Endothelial cell of hepatic sinusoid (primary cell): Measurements from ENCODE around the gene CA10.

Experiments used
- in situ Hi-C: cut with HindIII; loops from 2 replicates; pipeline ENCODE4 v1.10.0; 2017; ENCODE audit warnings: low sequenced_read_pairs

The CA10 gene

GRCh38 chr17:51820766-51821165 lies 337.7 kb downstream of the CA10 start:
- in situ Hi-C loops: no loop called here

- in situ Hi-C loops: no loop called here
Measured at GRCh38 chr17:51820252-51820651, 338.3 kb downstream of the CA10 start.

DNA sequence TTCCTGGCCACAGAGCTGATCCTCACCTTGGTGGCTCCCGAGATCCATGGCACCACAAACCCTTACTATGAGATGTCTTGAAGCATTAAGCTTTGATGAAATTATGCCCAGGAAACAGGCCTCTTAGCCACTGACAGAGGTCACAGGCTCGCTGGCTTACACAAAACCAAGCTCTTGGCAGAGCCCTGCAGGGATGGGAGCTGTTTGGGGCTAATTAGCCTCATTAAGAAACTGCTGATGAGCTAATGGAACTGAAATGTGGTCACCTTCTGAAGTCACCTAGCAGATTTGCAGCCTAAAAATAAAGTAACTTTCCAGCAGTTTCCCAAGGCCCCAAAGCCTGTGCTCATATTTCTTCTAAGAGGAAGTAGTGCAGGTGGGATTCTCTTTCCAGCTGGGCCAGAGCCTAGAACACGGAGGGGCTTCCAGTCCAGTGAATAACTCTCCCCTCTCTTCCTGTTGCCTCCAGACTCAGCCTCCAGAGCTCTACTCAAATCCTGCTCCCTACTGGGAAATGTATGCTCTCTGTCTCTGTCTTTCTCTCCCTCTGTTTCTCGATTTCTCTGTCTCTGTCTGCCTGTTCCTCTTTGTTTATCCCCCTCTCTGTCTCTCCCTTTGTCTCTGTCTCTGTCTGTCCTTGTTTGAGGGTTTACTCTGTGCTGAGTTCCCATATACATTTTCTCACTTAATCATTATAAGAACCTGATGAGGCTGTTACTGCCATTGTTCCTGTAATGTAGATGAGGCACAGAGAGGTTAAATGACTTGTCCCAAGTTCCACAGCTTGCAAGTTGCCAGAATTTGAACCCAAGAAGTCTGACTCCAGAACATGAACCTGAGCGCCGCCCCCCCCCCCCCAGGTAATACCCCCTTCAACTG lies 338.9 kb downstream of the CA10 start:
- in situ Hi-C loops: no loop called here

DNA sequence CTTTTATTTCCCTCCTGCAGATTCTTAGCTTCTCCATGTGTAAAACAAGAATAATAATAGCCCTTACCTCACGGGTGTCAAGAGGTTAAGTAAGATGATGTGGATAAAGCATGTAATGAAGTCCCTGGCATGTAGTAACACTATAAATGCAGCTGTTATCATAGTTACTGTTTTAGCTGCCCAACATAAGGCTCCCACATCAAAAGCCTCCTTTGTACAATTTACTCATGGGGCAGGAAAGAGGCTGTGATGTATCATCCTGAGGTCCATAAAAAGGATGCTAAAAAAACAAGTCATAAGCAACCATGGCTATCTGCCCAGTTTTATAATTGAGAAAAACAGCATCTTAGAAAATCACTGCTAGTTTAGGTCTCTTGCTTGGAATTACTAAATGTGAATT lies 339.7 kb downstream of the CA10 start:
- in situ Hi-C loops: no loop called here

DNA sequence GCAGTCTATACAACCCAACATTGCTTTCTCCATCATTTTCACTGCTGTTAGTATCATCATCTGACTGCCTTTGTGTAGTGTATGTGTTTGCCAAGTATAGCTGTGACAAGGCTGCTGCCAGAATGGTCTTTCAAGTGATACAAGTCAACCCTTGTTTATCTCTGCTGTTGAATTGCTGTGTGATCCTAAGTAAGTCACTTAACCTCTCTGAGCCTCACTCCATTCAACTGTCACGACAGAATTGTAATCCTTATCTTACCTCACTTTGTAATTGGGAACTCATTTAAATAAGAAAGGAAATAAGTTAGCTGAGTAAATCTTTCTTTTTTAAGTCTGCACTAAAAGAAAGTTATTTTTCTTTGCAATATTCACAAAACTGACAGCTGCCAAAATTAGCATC lies 340.6 kb downstream of the CA10 start:
- in situ Hi-C loops: no loop called here

GRCh38 chr17:51817117-51817516 lies 341.4 kb downstream of the CA10 start:
- in situ Hi-C loops: no loop called here

GRCh38 chr17:51815097-51815496 lies 343.4 kb downstream of the CA10 start:
- in situ Hi-C loops: no loop called here

DNA sequence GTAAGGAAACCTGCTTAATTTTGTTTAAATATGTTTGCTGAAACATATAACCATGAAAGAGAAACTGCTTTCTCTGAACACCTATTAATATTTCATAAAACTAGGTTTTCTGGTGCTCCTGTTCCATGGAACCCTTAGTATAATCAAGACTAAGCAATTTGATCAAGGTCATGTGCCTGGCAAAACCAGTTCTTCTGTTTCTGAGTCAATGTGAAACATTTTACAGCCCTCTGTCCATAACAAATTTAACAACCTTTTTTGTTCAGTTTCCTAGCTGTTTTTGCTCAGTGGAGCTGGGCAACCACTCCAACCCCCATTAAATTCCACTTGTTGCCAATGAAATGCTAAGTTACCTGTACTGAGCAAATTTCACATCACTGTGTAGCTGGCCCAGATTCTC lies 344.0 kb downstream of the CA10 start:
- in situ Hi-C loops: no loop called here

DNA sequence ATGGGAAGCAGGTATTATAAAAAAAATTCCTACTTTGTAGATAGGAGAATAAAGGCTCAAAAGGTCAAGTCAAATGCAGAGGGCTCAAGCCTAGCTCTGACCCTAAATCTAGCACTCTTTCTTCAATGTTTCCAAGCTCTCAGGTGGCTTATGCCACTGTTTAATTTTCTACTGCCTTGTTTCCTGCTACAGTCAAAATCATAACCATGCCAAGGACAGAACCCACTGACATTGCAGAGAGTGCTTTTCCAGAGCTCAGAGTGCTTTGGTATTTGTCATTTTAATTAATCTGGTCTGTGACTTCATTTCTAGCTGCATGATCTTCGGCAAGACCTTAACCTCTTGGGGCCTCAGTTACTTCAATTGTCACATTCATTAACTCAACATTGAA lies 344.7 kb downstream of the CA10 start:
- in situ Hi-C loops: no loop called here

DNA sequence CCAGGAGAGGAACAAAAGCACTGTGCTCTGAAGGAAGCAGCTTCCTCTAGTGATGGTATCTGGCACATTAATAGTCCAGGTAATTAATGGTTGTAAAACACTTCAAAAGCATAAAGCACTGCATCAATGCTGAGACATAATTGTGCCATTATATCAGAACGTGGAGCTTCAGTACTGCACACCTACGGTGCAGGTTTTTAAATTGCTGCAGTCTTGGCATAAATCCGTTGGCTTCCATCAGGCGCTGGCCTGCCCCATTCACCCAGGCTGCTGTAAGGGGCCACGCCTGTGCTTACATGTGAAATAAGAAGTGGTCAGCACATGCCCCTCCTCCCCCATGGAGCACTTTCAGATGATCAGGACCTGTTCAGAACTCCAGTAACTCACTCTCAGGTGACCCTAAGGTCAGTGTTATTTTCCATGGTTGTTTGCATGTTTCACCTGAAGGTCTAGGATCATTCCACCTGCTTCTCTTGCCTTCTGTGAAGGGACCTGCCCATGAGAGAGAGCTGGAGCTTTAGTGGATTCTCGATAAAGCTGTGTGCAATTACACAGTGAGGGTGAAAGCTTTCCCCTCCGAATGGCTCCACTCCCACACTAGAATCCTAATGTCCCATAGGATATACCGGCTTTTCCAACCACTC lies 345.3 kb downstream of the CA10 start:
- in situ Hi-C loops: no loop called here

DNA sequence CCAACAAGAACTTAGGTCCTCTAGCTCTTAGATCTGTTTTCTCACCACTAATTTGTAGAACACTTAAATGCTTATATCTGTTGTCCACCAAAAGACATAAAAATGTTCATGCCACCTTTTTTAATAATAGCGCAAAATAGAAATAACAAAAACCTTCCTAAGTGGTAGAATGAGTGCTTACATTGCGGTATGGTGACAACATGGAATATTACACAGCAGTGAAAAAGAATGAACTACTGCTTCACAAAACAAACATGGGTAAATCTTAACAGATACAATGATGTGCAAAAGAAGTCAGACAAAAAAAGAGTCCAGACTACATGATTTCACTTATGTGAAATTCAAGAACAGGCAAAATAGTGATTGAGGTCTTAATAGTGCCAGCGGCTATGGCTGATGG lies 351.1 kb downstream of the CA10 start:
- in situ Hi-C loops: no loop called here

DNA sequence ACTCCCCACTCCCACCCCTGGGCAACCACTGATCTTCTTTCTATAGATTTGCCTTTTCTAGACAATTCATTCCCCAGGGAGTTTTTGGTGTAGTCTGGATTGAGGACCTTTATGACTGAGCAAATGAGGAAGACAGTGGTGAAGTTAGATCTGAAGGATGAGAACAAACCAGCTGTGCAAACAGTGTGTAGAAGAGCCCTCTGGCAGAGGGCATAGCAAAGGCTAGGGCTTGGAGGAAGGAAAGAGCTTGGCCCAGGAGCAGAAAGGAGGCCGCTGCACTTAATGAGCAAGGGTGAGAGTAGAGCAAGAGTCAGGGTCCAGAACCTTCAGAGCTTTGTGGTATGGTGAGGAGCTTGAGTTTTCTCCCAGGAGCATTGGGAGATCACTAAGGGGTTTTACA lies 352.7 kb downstream of the CA10 start:
- in situ Hi-C loops: no loop called here

GRCh38 chr17:51805185-51805584 lies 353.3 kb downstream of the CA10 start:
- in situ Hi-C loops: no loop called here

DNA sequence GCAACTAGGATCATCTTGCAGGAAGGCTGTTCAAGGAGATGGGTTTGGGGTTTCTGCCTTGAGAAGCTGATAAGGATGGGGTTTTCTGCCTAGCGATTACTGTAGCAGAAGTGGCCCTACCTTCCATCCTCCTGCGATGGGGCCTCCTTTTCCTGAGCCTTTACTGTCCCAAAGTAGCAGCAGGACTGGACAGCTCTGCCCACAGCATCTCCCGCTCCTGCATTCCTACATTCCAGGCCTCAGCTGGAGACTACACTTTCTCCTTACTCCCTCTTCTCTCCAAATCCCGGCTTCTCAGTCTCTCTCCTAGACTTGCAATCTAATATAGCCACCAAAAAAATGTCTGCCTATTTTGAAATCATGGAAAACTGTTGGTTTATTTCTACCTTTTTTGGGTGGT lies 355.4 kb downstream of the CA10 start:
- in situ Hi-C loops: no loop called here

GRCh38 chr17:51802544-51802943 lies 356.0 kb downstream of the CA10 start:
- in situ Hi-C loops: no loop called here

DNA sequence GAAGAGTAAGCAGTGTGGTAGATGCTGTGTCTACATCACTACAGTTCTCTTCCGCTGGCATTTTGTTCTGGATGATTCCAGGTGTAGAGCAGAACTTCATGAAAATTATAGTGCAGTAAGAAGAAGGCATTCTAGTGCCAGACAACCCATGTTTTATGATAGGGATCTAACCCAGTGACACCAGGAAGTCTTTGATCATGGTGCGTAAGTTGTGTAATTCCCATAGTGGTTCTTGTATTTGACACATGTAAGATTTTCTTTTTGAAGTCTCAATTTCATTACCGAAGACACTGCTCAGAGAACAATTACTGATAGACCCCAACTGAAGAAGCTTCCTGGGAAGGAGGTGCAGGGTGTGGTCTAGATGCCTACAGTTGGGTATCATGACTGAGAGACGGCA lies 356.9 kb downstream of the CA10 start:
- in situ Hi-C loops: no loop called here

DNA sequence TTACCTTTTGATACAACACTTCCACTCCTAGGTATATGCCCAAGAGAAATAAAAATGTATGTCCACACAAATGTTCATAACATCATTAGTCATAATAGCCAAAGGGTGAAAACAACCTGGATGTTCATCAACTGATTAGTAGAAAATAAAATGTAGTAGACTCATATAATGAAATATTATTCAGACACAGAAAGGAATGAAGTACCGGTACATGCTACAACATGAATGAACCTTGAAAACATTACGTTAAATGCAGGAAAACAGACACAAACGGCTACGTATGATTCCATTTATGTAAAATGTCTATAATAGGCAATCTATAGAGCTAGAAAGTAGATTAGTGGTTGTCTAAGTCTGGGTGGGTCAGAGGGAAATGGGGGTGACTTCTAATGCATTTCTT lies 358.5 kb downstream of the CA10 start:
- in situ Hi-C loops: no loop called here

DNA sequence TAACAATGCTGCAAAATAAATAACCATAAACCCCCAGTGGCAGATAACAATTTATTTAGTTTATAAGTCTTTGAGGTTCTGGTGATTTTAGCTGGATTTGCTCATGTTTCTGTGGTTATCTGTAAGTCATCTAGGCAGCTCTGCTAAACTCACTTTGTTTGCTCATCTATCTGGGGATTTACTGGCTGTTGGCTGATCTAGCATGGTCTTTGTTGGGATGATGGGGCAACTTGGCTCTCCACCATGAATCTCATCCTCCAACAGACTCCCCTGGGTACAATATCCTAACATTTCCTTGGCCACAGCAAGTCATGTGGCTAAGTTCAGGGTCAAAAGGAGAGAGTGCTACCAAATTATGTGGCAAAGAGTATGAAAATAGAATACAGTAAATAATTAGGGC lies 359.3 kb downstream of the CA10 start:
- in situ Hi-C loops: no loop called here

DNA sequence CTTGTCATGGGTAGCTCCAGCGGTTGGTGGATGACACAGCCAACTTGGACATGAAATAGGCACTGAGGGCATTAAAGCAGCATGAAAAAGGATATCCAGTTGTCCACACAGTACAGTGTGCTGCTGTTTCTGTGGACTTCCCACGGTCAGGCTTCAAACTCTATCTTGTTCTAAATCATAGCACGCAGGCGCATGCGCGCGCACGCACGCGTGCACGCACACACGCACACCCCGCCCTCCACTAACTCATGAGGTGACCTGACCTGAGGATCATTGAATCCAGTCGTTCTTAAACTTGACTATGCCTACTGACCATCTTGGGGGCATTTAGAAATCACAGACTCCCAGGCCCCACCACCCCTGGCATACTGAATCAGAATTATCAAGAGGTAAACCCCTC lies 361.4 kb downstream of the CA10 start:
- in situ Hi-C loops: no loop called here

DNA sequence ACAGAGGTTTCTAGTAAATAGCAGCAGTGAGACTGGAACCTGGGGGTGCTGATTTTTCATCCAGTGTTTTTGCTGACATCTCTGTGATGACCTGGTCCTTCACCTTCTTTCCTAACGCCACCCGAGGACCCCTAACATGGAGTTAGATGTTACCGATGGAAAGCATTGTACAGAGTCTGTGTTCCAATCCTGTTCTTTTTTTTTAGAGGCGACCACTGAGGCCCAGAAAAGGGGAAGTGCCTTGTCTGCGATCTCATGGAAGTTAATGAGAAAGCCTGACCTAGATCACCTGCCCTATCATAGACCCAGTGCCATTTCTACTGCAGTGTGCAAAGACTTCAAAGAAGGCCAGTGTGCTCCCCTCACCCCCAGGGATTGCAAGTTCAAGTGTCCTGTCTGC lies 362.5 kb downstream of the CA10 start:
- in situ Hi-C loops: no loop called here

DNA sequence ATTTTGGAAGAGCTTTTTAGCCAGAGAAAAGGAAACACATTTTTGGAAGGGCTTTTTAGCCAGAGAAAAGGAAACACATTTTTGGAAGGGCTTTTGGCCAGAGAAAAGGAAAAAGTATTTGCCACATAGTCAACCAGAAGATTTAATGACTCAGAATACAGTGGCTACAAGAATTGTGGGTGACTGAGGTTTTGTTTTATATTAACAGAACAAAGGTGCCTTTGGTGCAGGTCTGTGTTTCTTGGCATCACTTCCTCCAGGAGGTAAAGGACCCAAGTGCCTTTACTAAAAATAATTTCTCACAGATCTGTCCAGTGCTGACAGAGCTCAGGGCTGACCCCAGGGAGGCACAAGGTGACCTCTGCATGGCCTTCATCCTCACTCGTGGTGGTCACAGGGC lies 363.1 kb downstream of the CA10 start:
- in situ Hi-C loops: no loop called here

DNA sequence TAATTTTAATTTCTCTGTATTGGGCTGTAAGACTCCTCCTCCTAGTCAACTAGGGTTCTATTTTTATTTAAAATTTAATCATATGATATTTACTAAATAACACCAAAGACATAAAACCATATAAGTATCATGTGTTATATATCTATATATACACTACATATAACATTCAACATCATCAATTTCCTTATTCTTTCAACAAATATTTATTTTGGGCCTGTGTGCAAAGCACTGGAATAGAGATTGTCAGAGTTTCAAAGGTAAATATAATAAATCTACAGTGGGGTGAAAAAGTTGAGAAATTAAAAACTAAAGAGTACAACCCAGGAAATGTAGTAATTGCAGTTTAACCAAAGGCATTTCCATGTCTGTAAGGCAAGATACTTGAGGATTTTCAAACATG lies 364.0 kb downstream of the CA10 start:
- in situ Hi-C loops: no loop called here

DNA sequence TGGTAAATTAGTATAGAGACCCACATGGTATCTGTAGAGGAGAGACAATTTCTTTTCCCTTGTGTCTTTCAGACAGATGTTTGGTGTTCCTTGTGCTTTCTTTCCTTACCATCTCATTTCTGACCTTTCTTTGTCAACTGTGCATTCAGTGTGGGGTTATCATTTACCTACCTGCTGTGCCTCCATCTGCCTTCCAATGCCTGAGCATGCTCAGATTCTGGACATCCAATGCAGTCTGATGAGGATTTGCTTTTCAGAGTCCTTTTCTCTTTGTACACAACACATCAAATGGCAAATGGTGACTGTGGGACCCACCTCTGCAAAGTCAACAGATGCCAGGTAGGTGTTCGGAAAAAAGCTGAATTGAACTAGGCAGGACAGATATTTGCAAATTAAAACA lies 364.8 kb downstream of the CA10 start:
- in situ Hi-C loops: no loop called here
